Measurements from ENCODE around the gene KTN1.

GRCh38 chr14:55704654-55705053 is 124.6 kb downstream of the KTN1 start:
- no peak for TF ChIP-seq EZH2 (IDR thresholded peaks at IDR 0.05; ENCODE audit: borderline replicate concordance, low read length)
- TF ChIP-seq CTCF (IDR thresholded peaks at IDR 0.05; ENCODE audit: low read length): no peak

Data from OCI-LY1 (cell line).